HCT116 (cell line): ENCODE measurements around the gene SOCS3. TPM values are rescaled to one million over a fixed set of nuclear protein-coding genes. Genes with fewer than 3 reads are reported as not detected.

Source experiments
- ATAC-seq: fragments of 200-7000 bp; cut with Tn5 transposase; 2 replicates; pipeline ENCODE4 v1.9.1; 2020; ENCODE audit warnings: mild to moderate bottlenecking, moderate library complexity
- BruUV-seq: library from RNA; stranded (reverse); fragments of 400-500 nt; replicated peaks from 2 replicates; lab custom pipeline; 2021; lab: Mats Ljungman, UMichigan
- CTCF ChIA-PET: fragments of 300-600 bp; sonication (Branson Sonifier 250); formaldehyde crosslinking; loops from one replicate; lab custom pipeline; 2021; ENCODE audit warnings: antibody characterized with exemption; lab: Charles Lee
- POLR2A ChIA-PET: fragments of 300-600, 350-600 bp; sonication (Branson Sonifier 250); formaldehyde crosslinking; loops from one replicate; lab custom pipeline; 2021; ENCODE audit warnings: antibody characterized with exemption; lab: Charles Lee
- RAD21 ChIA-PET, 2 experiments: fragments of 300-600 bp; sonication (Branson Sonifier 250); formaldehyde crosslinking; loops; one replicate each; lab custom pipeline; 2023; ENCODE audit warnings: low total read pairs in 2 of 2; ENCODE audit not compliant: uncharacterized antibody in 2 of 2, unreplicated experiment in 2 of 2, low non-redundant PET in 1 of 2; lab: Charles Lee
- DNase-seq: peaks from one replicate; pipeline ENCODE4 v3.0.0-alpha.2; 2010; ENCODE audit warnings: low read depth, low spot score
- H2AFZ ChIP-seq: fragments of 200-600 bp; shearing (Covaris generic), sonication (generic); 2 replicates; pipeline ENCODE4 v1.6.1; 2017; ENCODE audit warnings: low read depth, mixed run types, mixed read lengths, antibody characterized with exemption, low read length; ENCODE audit not compliant: poor library complexity, severe bottlenecking
- H3K27ac ChIP-seq: 2 replicates; pipeline ENCODE4 v1.5.1; 2012; ENCODE audit warnings: low read depth, low read length
- H3K27me3 ChIP-seq: fragments of 200-600 bp; sonication (generic); 2 replicates; pipeline ENCODE4 v1.6.1; 2016; ENCODE audit warnings: mixed run types, low read length, mixed read lengths; ENCODE audit not compliant: insufficient read depth
- H3K36me3 ChIP-seq, 2 experiments: fragments of 200-500 bp in 1 of 2; fragments of 200-600 bp in 1 of 2; sonication (Bioruptor generic) in 1 of 2; sonication (generic) in 1 of 2; 2 replicates each; pipeline versions ENCODE4 v1.5.1 to v1.6.1; 2014 to 2016; ENCODE audit warnings: low read length in 2 of 2, inconsistent platforms in 1 of 2, mixed read lengths in 1 of 2, mixed run types in 1 of 2; ENCODE audit not compliant: insufficient read depth in 2 of 2, control insufficient read depth in 1 of 2
- H3K4me1 ChIP-seq, 2 experiments: fragments of 200-600 bp in 1 of 2; sonication (generic) in 1 of 2; 2 replicates each; pipeline versions ENCODE4 v1.5.1 to v1.6.1; 2012 to 2017; ENCODE audit warnings: low read length in 2 of 2, inconsistent platforms in 1 of 2, mild to moderate bottlenecking in 1 of 2, mixed read lengths in 1 of 2, mixed run types in 1 of 2, moderate library complexity in 1 of 2; ENCODE audit not compliant: insufficient read depth in 2 of 2, control insufficient read depth in 1 of 2
- H3K4me2 ChIP-seq: fragments of 200-600 bp; sonication (generic); 2 replicates; pipeline ENCODE4 v1.6.1; 2017; ENCODE audit warnings: mixed run types, low read length, mixed read lengths
- H3K4me3 ChIP-seq, 2 experiments: fragments of 200-600 bp in 1 of 2; sonication (generic) in 1 of 2; replicated peaks in 1 of 2; 2 replicates each; pipeline ENCODE4 v1.5.1; 2011 to 2016; ENCODE audit warnings: low read length in 2 of 2, control low read depth in 1 of 2, low read depth in 1 of 2, mild to moderate bottlenecking in 1 of 2, mixed read lengths in 1 of 2, mixed run types in 1 of 2
- H3K79me2 ChIP-seq: fragments of 200-600 bp; sonication (generic); 2 replicates; pipeline ENCODE4 v1.6.1; 2017; ENCODE audit warnings: mild to moderate bottlenecking, mixed run types, low read length, moderate library complexity, mixed read lengths; ENCODE audit not compliant: insufficient read depth
- H3K9ac ChIP-seq: fragments of 200-600 bp; sonication (generic); 2 replicates; pipeline ENCODE4 v1.6.1; 2016; ENCODE audit warnings: low read length, mixed read lengths
- H3K9me2 ChIP-seq: fragments of 200-600 bp; sonication (generic), shearing (Covaris generic); 2 replicates; pipeline ENCODE4 v1.6.1; 2017; ENCODE audit warnings: mixed run types, mild to moderate bottlenecking, moderate library complexity; ENCODE audit not compliant: insufficient read depth
- H3K9me3 ChIP-seq, 2 experiments: fragments of 200-500 bp in 1 of 2; fragments of 200-600 bp in 1 of 2; sonication (Bioruptor generic) in 1 of 2; sonication (generic) in 1 of 2; 2 replicates each; pipeline ENCODE4 v1.6.1; 2014 to 2017; ENCODE audit warnings: low read length in 2 of 2, mixed read lengths in 2 of 2, inconsistent platforms in 1 of 2, low read depth in 1 of 2, mild to moderate bottlenecking in 1 of 2, mixed run types in 1 of 2, moderate library complexity in 1 of 2; ENCODE audit not compliant: control insufficient read depth in 1 of 2, insufficient read depth in 1 of 2
- H4K20me1 ChIP-seq: fragments of 200-600 bp; sonication (generic), shearing (Covaris generic); 2 replicates; pipeline ENCODE4 v1.6.1; 2017; ENCODE audit warnings: mixed run types, mild to moderate bottlenecking, moderate library complexity; ENCODE audit not compliant: insufficient read depth
- CEBPB ChIP-seq: IDR thresholded peaks from 2 replicates; pipeline ENCODE4 v1.6.1; 2012; ENCODE audit warnings: low read depth
- POLR2A ChIP-seq: IDR thresholded peaks from 2 replicates; pipeline ENCODE4 v1.7.0; 2011; ENCODE audit warnings: borderline replicate concordance; ENCODE audit not compliant: insufficient read depth, insufficient read length; ENCODE audit errors: extremely low read depth
- POLR2AphosphoS5 ChIP-seq: IDR thresholded peaks from 2 replicates; pipeline ENCODE4 v1.6.1; 2011; ENCODE audit warnings: mild to moderate bottlenecking, low read depth, low read length, moderate library complexity
- RAD21 ChIP-seq: IDR thresholded peaks from 2 replicates; pipeline ENCODE4 v1.6.1; 2012; ENCODE audit warnings: low read depth, mild to moderate bottlenecking
- YY1 ChIP-seq: IDR thresholded peaks from 2 replicates; pipeline ENCODE4 v1.6.1; 2011; ENCODE audit warnings: low read length, low read depth, moderate library complexity, mild to moderate bottlenecking; ENCODE audit not compliant: insufficient replicate concordance; ENCODE audit errors: extremely low read depth
- ZBTB33 ChIP-seq: IDR thresholded peaks from 2 replicates; pipeline ENCODE4 v1.6.1; 2011; ENCODE audit warnings: mild to moderate bottlenecking, low read length, moderate library complexity; ENCODE audit not compliant: insufficient replicate concordance; ENCODE audit errors: extremely low read depth
- ZFX ChIP-seq: fragments of 450-650 bp; IDR thresholded peaks from 2 replicates; pipeline ENCODE4 v1.6.1; 2017
- intact Hi-C: fragments of 100-400 bp; cut with micrococcal nuclease; formaldehyde crosslinking; loops from 2 replicates; pipeline ENCODE4 v1.10.0; 2022
- total RNA-seq: library from RNA; stranded (reverse); gene quantifications from one replicate; pipeline ENCODE4 v1.2.1, GENCODE V29; 2021; ENCODE audit not compliant: unreplicated experiment

SOCS3 gene
- total RNA-seq, 1 experiment from 2014 or later = 26.7 TPM

- Histone ChIP-seq H3K27ac (no peak overlapping the region), H3K4me1 (peaks cover 22 to 66% of the 10 kb centered on the region in 2 experiments), H3K36me3 (no peaks in the 10 kb centered on the region), H3K4me3 (no peak overlapping the region; a peak in 1 of 4 replicates), H3K79me2 (no peaks in the 10 kb centered on the region), H3K4me2 (peak overlapping the region; percentile 45), H3K9me3 (no peaks in the 10 kb centered on the region), H3K27me3 (no peaks in the 10 kb centered on the region), H3K9me2 (no peaks in the 10 kb centered on the region), H2AFZ (no peak overlapping the region), H3K9ac (peak overlapping the region; percentile 32), H4K20me1 (no peaks in the 10 kb centered on the region)
- no TSS peak for BruUV-seq
- intact Hi-C loops = no loop called here
- ChIA-PET CTCF (no interaction called here), RAD21 (no interaction called here), POLR2A (interaction anchor here (0.8 kb wide), 1 partner anchor 9 kb away, joined by 4 read pairs; no protein-coding TSS in a partner anchor)
- DNase-seq (no peak), ATAC-seq (no peak)
- TF ChIP-seq CEBPB (no peak), RAD21 (no peak), ZFX (no peak), POLR2AphosphoS5 (no peak), POLR2A (no peak), ZBTB33 (no peak)
These were observed 36.9 kb downstream of the SOCS3 start for GRCh38 chr17:78322858-78323455.

- Histone ChIP-seq H3K27me3 (no peaks in the 10 kb centered on the region), H3K4me2 (peak overlapping the region; percentile 45), H3K4me1 (peaks cover 27 to 68% of the 10 kb centered on the region in 2 experiments), H2AFZ (no peak overlapping the region), H3K79me2 (no peaks in the 10 kb centered on the region), H3K9ac (peak overlapping the region; percentile 32), H3K36me3 (no peaks in the 10 kb centered on the region), H3K4me3 (no peak overlapping the region; a peak in 1 of 4 replicates), H3K9me2 (no peaks in the 10 kb centered on the region), H3K9me3 (no peaks in the 10 kb centered on the region), H3K27ac (no peak overlapping the region; the same call in 1 of the 2 replicates), H4K20me1 (no peaks in the 10 kb centered on the region)
- ChIA-PET POLR2A (no interaction called here), RAD21 (no interaction called here), CTCF (no interaction called here)
- ATAC-seq (no peak), DNase-seq (no peak)
- intact Hi-C loops = no loop called here
- no TSS peak for BruUV-seq
- TF ChIP-seq CEBPB (no peak), YY1 (no peak)
These were observed 37.5 kb downstream of the SOCS3 start for GRCh38 chr17:78322327-78322857.
